Kidney (tissue), 14 donors: ENCODE data around the gene ANGPT4. TPM values are rescaled to one million over a fixed set of nuclear protein-coding genes. Genes with fewer than 3 reads are reported as not detected.

Experiments used
- DNase-seq, 5 donors: peaks; one replicate each; pipeline ENCODE4 v3.0.0-alpha.2; 2013 to 2020
- FAIRE-seq: peaks from 2 replicates; lab custom pipeline; 2012; peaks lifted over from hg19 to GRCh38; lab: Jason Lieb, UNC
- H3K27ac ChIP-seq, 2 donors: one replicate each; pipeline ENCODE4 v1.7.0; 2013; ENCODE audit warnings: low read depth in 2 of 2, low read length in 2 of 2, inconsistent platforms in 1 of 2
- H3K27me3 ChIP-seq: one replicate; pipeline ENCODE4 v1.7.1; 2013; ENCODE audit warnings: low read length, inconsistent platforms; ENCODE audit not compliant: control insufficient read depth, insufficient read depth
- H3K36me3 ChIP-seq, 3 donors: one replicate each; pipeline versions ENCODE4 v1.7.0 to v1.7.1; 2013; ENCODE audit warnings: low read length in 3 of 3, control low read depth in 1 of 3, inconsistent platforms in 1 of 3; ENCODE audit not compliant: insufficient read depth in 3 of 3, control insufficient read depth in 2 of 3
- H3K4me1 ChIP-seq, 3 donors: one replicate each; pipeline versions ENCODE4 v1.7.0 to v1.7.1; 2013; ENCODE audit warnings: low read length in 3 of 3, inconsistent platforms in 1 of 3, low read depth in 1 of 3; ENCODE audit not compliant: control insufficient read depth in 2 of 3, insufficient read depth in 2 of 3
- H3K4me3 ChIP-seq, 3 donors: one replicate each; pipeline versions ENCODE4 v1.7.0 to v1.8.1; 2013; ENCODE audit warnings: low read length in 3 of 3, control low read depth in 1 of 3, inconsistent platforms in 1 of 3
- H3K9ac ChIP-seq, 3 donors: one replicate each; pipeline versions ENCODE4 v1.7.0 to v1.7.1; 2013; ENCODE audit warnings: low read length in 3 of 3, control low read depth in 1 of 3, inconsistent platforms in 1 of 3
- H3K9me3 ChIP-seq, 3 donors: one replicate each; pipeline versions ENCODE4 v1.7.0 to v1.7.1; 2013; ENCODE audit warnings: low read length in 3 of 3, control low read depth in 1 of 3, inconsistent platforms in 1 of 3; ENCODE audit not compliant: control insufficient read depth in 2 of 3, insufficient read depth in 1 of 3
- CTCF ChIP-seq: IDR thresholded peaks from 3 replicates; pipeline ENCODE4 v1.5.1; 2012; ENCODE audit warnings: mild to moderate bottlenecking, moderate library complexity, borderline replicate concordance; ENCODE audit not compliant: insufficient read depth; ENCODE audit errors: extremely low read depth
- intact Hi-C: fragments of 100-400 bp; cut with DNase I; formaldehyde crosslinking; loops from one replicate; pipeline ENCODE4 v1.11.1; 2022
- polyA plus RNA-seq: library from polyadenylated mRNA; stranded (reverse); fragments of 350-450 nt; fragmentation: Illumina TruSeq; extraction: RNeasy Lipid Tissue Mini Kit (QIAGEN cat#74804); gene quantifications from one replicate; pipeline ENCODE4 v1.2.3, GENCODE V29; 2014; ENCODE audit warnings: low read depth, low replicate concordance; ENCODE audit not compliant: insufficient read depth
- total RNA-seq: library from RNA; stranded (reverse); fragmentation: NEBNext Ultra II Directional; extraction: Animal tissue kit (Norgen Biotek cat#: 25700); gene quantifications from one replicate; pipeline ENCODE4 v1.2.1, GENCODE V29; 2021
- donor health status: control.
- donor health status: control.
- donor health status: control.
- donor health status: control.
- donor health status: control.
- donor health status: DM: yes; HTN: yes; CAD: no.
- donor health status: Normal renal cell carcinoma (clear cell type).

Gene ANGPT4
- total and polyA plus RNA-seq, 2 donors from 2014 or later: 0.24 to 0.57 TPM

DNA sequence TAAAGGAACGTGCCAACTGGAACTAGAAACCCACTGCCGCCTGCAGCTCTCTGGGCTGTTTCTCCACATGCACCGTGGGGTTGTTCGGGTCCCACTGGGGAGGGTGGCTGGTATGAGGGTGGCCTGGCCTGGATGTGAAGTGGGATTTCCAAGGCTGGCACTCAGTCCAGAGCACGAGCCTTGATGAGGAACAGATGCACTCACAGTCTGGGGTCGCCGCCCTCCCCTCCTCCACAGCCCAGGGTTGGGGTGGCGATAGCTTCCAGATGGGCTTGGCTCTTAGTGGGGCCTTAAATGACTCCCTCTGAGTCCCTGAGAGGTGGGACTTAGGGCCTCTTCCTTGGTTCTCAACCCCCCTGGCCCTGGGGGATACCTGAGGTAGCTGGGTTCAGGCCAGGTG is 30.7 kb upstream of the ANGPT4 start:
- Histone ChIP-seq H3K9ac (no peak overlapping the region), H3K4me3 (no peak overlapping the region), H3K9me3 (no peaks in the 10 kb centered on the region), H3K27me3 (no peaks in the 10 kb centered on the region), H3K36me3 (no peaks in the 10 kb centered on the region), H3K27ac (no peak overlapping the region), H3K4me1 (no peaks in the 10 kb centered on the region)
- intact Hi-C loops: no loop called here
- FAIRE-seq: no peak
- no peak for DNase-seq
- TF ChIP-seq CTCF: no peak

DNA sequence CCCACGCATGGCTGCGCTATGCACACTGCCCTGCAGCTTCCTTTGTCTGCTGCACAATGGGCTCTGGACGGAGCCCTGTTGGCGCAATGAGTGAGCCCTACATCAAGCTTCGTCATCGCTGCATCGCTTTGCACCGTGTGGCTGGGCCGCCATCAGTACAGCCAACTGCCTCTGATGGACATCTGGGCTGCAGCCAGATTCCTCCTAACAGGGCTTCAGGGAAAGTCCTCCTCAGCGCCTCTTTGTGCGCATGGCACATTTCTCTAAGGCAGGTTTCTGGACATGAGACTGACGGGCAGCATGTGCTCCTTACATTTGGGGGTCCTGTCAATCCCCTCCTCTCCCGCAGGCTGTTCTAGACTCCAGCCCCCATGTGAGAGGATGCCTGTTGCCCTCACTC is 29.7 kb upstream of the ANGPT4 start:
- no peaks in the 10 kb centered on the region for H3K27me3 ChIP-seq
- no peak for TF ChIP-seq CTCF
- intact Hi-C loops: no loop called here
- no peaks in the 10 kb centered on the region for H3K9me3 ChIP-seq
- no peak for DNase-seq
- H3K27ac ChIP-seq: no peak overlapping the region
- no peaks in the 10 kb centered on the region for H3K36me3 ChIP-seq
- H3K4me1 ChIP-seq: no peaks in the 10 kb centered on the region
- H3K4me3 ChIP-seq: no peak overlapping the region
- no peak overlapping the region for H3K9ac ChIP-seq
- no peak for FAIRE-seq

GRCh38 chr20:944774-945410 is 28.8 kb upstream of the ANGPT4 start:
- FAIRE-seq (no peak), DNase-seq (no peak)
- intact Hi-C loops: no loop called here
- H3K4me1 ChIP-seq: no peaks in the 10 kb centered on the region
- H3K9ac ChIP-seq: no peak overlapping the region
- no peaks in the 10 kb centered on the region for H3K9me3 ChIP-seq
- no peak overlapping the region for H3K27ac ChIP-seq
- no peaks in the 10 kb centered on the region for H3K27me3 ChIP-seq
- H3K36me3 ChIP-seq: no peaks in the 10 kb centered on the region
- TF ChIP-seq CTCF: no peak
- H3K4me3 ChIP-seq: no peak overlapping the region

DNA sequence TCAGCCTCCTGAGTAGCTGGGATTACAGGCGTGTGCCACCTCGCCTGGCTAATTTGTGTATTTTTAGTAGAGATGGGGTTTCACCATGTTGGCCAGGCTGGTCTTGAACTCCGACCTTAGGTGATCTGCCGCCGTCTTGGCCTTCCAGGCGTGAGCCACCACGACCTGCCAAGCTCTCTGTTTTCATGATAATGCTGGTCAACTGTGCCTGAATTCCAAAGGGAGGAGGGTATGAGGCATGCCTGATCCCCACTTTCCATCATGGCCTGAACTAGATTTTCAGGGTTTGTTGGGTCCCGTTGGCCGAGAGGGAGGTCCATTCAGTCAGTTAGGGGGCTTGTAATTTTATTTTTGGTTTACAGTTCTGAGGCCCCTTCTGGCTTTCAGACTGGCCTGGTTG is 28.0 kb upstream of the ANGPT4 start:
- intact Hi-C loops: no loop called here
- FAIRE-seq: no peak

More for the DNA sequence above, 28.0 kb upstream of the ANGPT4 start:
- H3K9ac ChIP-seq: no peak overlapping the region
- no peaks in the 10 kb centered on the region for H3K4me1 ChIP-seq
- H3K9me3 ChIP-seq: no peaks in the 10 kb centered on the region
- DNase-seq: no peak
- no peak overlapping the region for H3K27ac ChIP-seq
- no peaks in the 10 kb centered on the region for H3K36me3 ChIP-seq
- no peak overlapping the region for H3K4me3 ChIP-seq
- TF ChIP-seq CTCF: no peak
- no peaks in the 10 kb centered on the region for H3K27me3 ChIP-seq
